NB4 (cell line): ENCODE results near the gene BMP8A.

Source experiments
- MYC ChIP-seq: IDR thresholded peaks from 2 replicates; pipeline ENCODE4 v1.6.1; 2011; ENCODE audit warnings: low read depth, low read length
- POLR2A ChIP-seq: IDR thresholded peaks from 2 replicates; pipeline ENCODE4 v1.6.1; 2011; ENCODE audit warnings: mild to moderate bottlenecking; ENCODE audit not compliant: insufficient read length; ENCODE audit errors: extremely low read depth
- TF ChIP-seq, protein P1 (sequence below): IDR thresholded peaks from one replicate; pipeline ENCODE4 v1.5.1; 2012; ENCODE audit warnings: low read depth, low read length
- TF ChIP-seq, protein P2 (sequence below): IDR thresholded peaks from 2 replicates; pipeline ENCODE4 v1.6.1; 2011; ENCODE audit warnings: low read depth, low read length

DNA sequence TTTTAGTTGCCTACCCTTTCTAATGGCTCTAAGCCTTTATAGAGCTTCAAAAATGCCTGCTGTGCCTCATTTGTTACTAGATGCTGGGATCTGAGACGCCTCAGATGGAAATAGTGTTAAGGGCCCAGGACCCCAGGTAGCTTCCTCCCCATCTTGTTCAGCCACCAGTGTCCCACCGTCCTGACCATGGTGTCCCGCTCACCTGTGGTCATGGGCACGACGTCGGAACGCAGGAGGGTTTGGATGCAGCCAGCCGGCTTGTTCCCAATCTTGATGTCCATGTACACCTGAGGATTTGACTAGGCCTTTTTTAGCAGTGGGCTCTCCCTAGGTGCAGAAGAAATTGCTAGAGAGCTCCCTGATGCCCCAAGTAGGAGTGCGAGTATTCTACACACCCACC, 54.1 kb downstream of the BMP8A start:
- TF ChIP-seq, protein P1, sequence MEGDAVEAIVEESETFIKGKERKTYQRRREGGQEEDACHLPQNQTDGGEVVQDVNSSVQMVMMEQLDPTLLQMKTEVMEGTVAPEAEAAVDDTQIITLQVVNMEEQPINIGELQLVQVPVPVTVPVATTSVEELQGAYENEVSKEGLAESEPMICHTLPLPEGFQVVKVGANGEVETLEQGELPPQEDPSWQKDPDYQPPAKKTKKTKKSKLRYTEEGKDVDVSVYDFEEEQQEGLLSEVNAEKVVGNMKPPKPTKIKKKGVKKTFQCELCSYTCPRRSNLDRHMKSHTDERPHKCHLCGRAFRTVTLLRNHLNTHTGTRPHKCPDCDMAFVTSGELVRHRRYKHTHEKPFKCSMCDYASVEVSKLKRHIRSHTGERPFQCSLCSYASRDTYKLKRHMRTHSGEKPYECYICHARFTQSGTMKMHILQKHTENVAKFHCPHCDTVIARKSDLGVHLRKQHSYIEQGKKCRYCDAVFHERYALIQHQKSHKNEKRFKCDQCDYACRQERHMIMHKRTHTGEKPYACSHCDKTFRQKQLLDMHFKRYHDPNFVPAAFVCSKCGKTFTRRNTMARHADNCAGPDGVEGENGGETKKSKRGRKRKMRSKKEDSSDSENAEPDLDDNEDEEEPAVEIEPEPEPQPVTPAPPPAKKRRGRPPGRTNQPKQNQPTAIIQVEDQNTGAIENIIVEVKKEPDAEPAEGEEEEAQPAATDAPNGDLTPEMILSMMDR = no peak
- TF ChIP-seq POLR2A (no peak), MYC (no peak)
- TF ChIP-seq, protein P2, sequence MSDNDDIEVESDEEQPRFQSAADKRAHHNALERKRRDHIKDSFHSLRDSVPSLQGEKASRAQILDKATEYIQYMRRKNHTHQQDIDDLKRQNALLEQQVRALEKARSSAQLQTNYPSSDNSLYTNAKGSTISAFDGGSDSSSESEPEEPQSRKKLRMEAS = no peak
